ENCODE data around the gene RNLS. TPM values are rescaled to one million over a fixed set of nuclear protein-coding genes. Genes with fewer than 3 reads are reported as not detected.
"Not testable (repeated sequence)": the region's sequence is repeated elsewhere in the genome, so short reads cannot be mapped to it uniquely, and the experiment has no call there.

RNLS gene
- total RNA-seq, 1 donor from 2014 or later: 13.3 TPM

DNA sequence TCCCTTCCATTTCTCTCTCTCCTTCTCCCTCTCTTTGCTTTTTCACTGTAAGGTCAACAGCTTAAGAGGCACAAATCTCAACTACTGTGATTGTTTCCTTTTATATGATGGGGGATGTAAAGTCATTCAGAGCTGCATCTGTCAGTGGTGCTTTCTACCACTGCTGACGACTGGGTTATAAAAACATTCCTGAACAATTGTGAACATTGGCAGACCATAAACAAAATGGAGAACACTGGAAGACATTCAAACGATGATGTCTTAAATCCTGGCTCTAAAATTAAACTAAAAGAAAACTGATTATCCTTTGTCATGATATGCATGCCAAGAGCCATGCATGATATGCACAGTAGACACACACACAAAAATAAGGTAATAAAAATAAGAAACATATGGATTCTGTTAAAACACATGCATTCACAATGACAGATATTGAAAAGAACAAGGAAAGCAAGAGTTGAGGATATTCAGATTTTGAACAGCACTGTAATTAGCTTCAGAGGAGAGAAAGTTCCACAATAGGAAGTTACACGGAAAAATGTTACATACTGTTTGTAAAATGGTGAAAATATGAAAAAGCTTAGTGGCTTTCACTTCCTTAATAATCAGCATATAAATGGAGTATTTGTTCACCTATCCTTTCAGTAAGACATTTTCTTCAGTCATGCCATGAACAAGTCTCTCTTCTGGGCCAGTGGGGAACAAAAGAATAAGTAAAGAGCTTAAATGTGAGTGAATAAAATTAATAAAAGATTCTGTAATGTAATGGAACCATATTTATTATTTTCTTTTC, 89.2 kb downstream of the RNLS start:
- DNase-seq (ENCODE audit: extremely low spot score in 2 of 2): no peak
- H3K4me1 ChIP-seq: peaks cover 8% of the 10 kb centered on the region
- H3K9me3 ChIP-seq: no peaks in the 10 kb centered on the region
- H3K27me3 ChIP-seq: no peaks in the 10 kb centered on the region
- H3K36me3 ChIP-seq: no peaks in the 10 kb centered on the region
- TF ChIP-seq, protein P1, sequence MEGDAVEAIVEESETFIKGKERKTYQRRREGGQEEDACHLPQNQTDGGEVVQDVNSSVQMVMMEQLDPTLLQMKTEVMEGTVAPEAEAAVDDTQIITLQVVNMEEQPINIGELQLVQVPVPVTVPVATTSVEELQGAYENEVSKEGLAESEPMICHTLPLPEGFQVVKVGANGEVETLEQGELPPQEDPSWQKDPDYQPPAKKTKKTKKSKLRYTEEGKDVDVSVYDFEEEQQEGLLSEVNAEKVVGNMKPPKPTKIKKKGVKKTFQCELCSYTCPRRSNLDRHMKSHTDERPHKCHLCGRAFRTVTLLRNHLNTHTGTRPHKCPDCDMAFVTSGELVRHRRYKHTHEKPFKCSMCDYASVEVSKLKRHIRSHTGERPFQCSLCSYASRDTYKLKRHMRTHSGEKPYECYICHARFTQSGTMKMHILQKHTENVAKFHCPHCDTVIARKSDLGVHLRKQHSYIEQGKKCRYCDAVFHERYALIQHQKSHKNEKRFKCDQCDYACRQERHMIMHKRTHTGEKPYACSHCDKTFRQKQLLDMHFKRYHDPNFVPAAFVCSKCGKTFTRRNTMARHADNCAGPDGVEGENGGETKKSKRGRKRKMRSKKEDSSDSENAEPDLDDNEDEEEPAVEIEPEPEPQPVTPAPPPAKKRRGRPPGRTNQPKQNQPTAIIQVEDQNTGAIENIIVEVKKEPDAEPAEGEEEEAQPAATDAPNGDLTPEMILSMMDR (IDR thresholded peaks at IDR 0.05): no peak
- no peak for TF ChIP-seq POLR2A (IDR thresholded peaks at IDR 0.05)
- TF ChIP-seq POLR2AphosphoS5 (IDR thresholded peaks at IDR 0.05; ENCODE audit: insufficient read depth in 1 of 2, low read depth in 1 of 2): no peak
- no peak overlapping the region for H3K27ac ChIP-seq
- intact Hi-C loops (cut with DNase I): no loop called here
- H3K4me3 ChIP-seq: no peak overlapping the region

DNA sequence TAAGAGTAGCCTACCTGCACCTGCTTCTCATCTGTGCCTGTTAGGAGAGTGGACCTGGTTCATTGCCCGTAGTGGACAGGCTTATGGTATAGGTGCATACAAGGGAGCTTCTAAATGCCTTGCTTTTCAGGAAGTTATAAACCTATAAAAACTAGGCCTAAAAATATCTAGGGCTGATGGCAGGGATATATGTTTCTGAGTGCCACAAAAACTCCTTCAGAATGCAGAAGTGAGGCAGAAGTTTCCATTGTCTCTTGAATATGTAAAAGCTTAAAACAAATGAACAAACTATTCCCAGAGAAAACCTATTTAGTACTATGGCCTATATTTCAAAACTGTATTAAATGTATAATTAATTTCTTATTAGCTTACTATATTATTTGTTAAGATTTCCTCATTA, 91.8 kb downstream of the RNLS start:
- Histone ChIP-seq H3K4me1 (peaks cover 8% of the 10 kb centered on the region), H3K27ac (no peak overlapping the region), H3K9me3 (no peaks in the 10 kb centered on the region), H3K27me3 (no peaks in the 10 kb centered on the region), H3K36me3 (no peaks in the 10 kb centered on the region), H3K4me3 (no peak overlapping the region)
- TF ChIP-seq POLR2A (IDR thresholded peaks at IDR 0.05) (no peak), POLR2AphosphoS5 (IDR thresholded peaks at IDR 0.05; ENCODE audit: insufficient read depth in 1 of 2, low read depth in 1 of 2) (no peak)
- TF ChIP-seq, protein P1 (IDR thresholded peaks at IDR 0.05): no peak
- no peak for DNase-seq (ENCODE audit: extremely low spot score in 2 of 2)
- intact Hi-C loops (cut with DNase I): no loop called here

DNA sequence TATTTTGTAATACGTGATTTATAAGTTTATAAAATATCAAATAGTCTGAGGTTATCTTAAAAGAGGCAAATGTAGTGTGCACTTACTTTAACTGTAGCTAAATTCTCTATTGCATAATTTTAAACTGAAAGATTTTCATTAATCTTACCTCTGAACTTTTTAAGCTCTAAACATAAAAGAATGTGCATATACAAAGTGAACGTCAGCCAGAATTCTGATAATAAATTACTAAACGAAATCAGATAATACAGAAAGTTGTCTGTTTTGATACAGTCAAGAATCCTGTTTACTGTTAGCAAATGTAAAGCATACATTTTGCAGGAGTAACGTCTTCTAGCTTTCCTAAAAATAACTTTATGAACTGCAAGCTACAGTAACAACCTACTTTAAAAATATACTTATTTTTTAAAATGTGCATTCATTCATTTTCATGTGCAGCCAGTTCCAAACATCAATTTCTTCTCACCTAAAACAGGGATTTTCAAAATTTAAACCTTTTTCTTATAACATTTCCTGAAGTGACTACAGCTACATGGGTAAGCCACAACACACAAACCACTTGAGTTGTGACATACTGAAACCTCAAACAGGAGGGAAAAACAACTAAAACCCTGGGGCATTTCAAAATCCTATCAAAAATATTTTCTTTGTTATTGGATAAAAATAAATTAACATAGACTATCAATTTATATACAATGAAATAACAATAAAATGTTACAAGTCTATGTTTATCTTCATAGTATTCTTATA, 92.7 kb downstream of the RNLS start:
- Histone ChIP-seq H3K36me3 (no peaks in the 10 kb centered on the region), H3K4me1 (peaks cover 8% of the 10 kb centered on the region), H3K27me3 (no peaks in the 10 kb centered on the region), H3K27ac (no peak overlapping the region), H3K9me3 (no peaks in the 10 kb centered on the region), H3K4me3 (no peak overlapping the region)
- intact Hi-C loops (cut with DNase I): no loop called here
- no peak for TF ChIP-seq POLR2AphosphoS5 (IDR thresholded peaks at IDR 0.05; ENCODE audit: insufficient read depth in 1 of 2, low read depth in 1 of 2)
- no peak for TF ChIP-seq POLR2A (IDR thresholded peaks at IDR 0.05)
- TF ChIP-seq, protein P1 (IDR thresholded peaks at IDR 0.05): no peak
- no peak for DNase-seq (ENCODE audit: extremely low spot score in 2 of 2)

DNA sequence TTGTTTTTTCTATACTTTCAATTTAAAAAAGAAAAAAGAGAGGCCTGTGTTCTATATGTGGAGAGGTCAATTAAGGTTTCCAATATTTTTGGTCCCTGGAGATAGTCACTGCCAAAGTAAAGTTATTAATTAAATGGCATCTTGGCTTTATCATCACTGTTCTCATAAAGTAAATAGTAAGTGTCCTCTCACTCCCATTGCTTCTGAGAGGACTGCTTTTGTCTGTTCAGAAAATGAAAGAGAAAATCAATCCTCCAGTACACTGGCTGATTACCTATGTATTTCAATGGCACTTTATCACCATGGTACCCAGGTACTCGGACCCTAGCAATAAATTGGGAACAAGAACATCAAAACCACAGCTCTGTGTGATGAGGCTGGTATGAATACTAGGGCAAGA, 94.0 kb downstream of the RNLS start:
- intact Hi-C loops (cut with DNase I): no loop called here
- peaks cover 8% of the 10 kb centered on the region for H3K4me1 ChIP-seq
- no peak for DNase-seq (ENCODE audit: extremely low spot score in 2 of 2)
- H3K9me3 ChIP-seq: no peaks in the 10 kb centered on the region
- H3K36me3 ChIP-seq: no peaks in the 10 kb centered on the region
- TF ChIP-seq POLR2A (IDR thresholded peaks at IDR 0.05): no peak
- TF ChIP-seq, protein P1 (IDR thresholded peaks at IDR 0.05): no peak
- no peak for TF ChIP-seq POLR2AphosphoS5 (IDR thresholded peaks at IDR 0.05; ENCODE audit: insufficient read depth in 1 of 2, low read depth in 1 of 2)
- H3K27ac ChIP-seq: no peak overlapping the region
- H3K27me3 ChIP-seq: no peaks in the 10 kb centered on the region
- no peak overlapping the region for H3K4me3 ChIP-seq

DNA sequence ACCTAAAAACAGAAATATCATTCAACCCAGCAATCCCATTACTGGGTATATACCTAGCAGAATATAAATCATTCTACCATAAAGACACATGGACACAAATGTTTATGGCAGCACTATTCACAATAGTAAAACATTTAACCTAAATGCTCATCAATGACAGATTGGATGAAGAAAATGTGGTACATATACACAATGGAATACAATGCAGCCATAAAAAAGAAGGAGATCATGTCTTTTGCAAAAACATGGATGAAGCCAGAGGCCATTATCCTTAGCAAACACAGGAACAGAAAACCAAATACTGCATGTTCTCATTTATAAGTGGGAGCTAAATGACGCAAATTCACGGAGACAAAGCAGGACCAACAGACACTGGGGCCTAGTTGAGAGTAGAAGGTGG, 96.3 kb downstream of the RNLS start:
- H3K27ac ChIP-seq; DNase-seq (ENCODE audit: extremely low spot score in 2 of 2); intact Hi-C loops (cut with DNase I); H3K4me1 ChIP-seq; H3K27me3 ChIP-seq; H3K9me3 ChIP-seq; H3K36me3 ChIP-seq; H3K4me3 ChIP-seq: not testable (repeated sequence)

Measured in vagina (tissue), 2 donors.